ENCODE results near the gene TMEM98.
"Not testable (repeated sequence)": the region's sequence is repeated elsewhere in the genome, so short reads cannot be mapped to it uniquely, and the experiment has no call there.

Gene TMEM98

GRCh38 chr17:32944248-32945020, 16.5 kb downstream of the TMEM98 start:
- DNase-seq: no peak

DNA sequence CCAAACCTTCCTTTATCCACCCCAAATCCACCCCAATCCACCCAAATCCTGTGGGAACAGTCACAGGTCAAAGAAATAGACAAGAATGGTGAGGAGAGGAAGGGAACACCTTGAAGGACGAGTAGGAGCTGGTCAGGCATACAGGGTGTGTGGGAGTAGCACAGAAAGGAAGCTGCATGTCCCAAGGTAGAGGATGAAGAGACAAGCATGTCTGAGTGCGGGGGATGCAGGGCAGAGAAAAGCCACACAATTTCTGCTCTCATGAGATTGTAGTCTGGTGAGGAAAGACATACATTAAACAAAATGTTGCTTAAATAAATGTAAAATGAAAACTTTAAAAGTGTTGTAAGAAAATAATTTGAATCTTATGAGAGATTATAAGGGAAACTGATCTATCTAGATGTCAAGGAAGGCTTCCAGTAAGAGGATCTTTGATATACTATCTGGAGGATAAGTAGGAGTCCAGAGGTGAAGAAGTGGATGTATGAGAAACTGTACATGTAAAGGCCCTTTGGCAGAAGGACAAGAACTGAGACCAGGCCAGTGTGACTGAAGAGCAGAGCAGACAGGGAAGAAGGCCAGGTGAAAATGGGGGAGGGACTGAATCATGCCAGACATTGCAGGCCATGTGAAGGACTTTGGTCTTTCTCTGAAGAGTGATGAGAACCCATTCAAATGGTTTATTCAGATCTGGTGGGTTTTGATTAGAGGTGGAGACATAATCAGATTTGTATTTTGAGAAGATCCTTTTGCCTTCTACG, 18.6 kb downstream of the TMEM98 start:
- DNase-seq: no peak

- no peak for DNase-seq
Observed at GRCh38 chr17:32947736-32948135, 19.8 kb downstream of the TMEM98 start.

- DNase-seq: no peak
Observed at GRCh38 chr17:32949181-32949580, 21.2 kb downstream of the TMEM98 start.

DNA sequence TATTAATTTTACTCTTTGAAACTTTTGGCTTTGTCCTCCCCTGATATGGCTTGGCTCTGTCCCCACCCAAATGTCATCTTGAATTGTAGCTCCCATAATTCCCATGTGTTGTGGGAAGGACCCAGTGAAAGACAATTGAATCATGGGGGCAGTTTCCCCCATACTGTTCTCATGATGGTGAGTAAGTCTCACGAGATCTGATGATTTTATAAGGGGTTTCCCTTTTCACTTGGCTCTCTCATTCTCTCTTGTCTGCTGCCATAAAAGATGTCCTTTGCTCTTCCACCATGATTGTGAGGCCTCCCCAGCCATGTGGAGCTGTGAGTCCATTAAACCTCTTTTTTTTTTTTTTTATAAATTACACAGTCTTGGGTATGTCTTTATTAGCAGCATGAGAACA, 24.5 kb downstream of the TMEM98 start:
- not testable (repeated sequence) for DNase-seq

DNA sequence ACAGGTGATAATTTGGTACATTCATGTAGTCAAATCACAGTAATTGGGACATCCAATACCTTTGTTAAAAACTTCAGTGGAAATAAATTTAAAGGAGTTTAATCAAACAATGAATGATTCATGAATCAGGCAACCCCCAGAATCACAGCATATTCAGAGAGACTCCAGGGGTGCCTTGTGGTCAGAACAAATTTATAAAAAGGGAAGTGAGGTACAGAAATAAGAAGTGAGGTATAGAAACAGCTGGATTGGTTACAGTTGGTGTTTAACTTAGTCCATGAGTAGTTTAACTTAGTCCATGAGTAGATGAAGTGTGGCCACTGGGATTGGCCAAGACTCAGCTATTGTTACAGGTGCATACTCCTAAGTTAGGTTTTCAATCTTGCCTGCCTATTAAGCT, 25.1 kb downstream of the TMEM98 start:
- DNase-seq: no peak

DNA sequence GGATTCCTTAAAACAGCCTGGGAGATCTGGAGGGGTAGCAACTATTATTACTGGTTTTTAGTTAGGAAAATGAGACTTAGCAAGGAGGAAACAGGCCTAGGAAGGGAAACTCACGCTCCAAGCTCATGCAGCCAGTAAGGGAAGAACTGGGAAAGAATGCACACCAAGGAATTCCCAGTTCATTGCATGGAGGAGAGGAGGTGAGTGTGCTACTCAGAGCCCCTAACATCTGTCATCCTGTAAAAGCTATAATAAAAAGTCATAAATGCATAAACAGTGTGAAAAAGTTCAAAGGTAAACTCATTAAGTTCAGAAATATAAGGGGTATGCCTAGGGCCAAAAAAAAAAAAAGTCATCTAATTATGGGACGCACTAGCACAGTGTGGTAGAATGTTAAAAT, 25.9 kb downstream of the TMEM98 start:
- no peak for DNase-seq

- no peak for DNase-seq
Observed at GRCh38 chr17:32954477-32954876, 26.5 kb downstream of the TMEM98 start.

- no peak for DNase-seq
Observed at GRCh38 chr17:32955155-32955554, 27.2 kb downstream of the TMEM98 start.

GRCh38 chr17:32956240-32956970, 28.5 kb downstream of the TMEM98 start:
- no peak for DNase-seq

- DNase-seq: no peak
Observed at GRCh38 chr17:32958418-32958817, 30.5 kb downstream of the TMEM98 start.

DNA sequence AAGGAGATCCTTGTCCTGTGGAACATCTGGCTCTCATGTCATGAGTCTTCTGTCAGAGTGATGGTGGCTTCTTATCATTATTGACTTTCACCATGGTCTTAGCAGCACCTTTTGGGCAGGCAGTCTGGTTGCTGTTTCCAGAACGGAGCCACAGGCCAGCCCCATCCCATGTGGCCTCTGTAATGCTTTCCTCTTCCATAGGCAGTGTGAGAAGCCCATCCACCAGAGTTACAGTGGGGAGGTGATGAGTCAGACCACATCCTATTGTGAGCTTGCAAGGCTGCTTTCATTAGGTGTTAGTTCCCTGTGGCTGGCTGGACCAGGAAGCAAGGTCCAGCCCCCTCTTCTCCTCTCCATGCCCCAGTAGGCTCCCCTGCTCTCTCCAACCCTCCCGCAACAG, 32.9 kb downstream of the TMEM98 start:
- DNase-seq: no peak

DNA sequence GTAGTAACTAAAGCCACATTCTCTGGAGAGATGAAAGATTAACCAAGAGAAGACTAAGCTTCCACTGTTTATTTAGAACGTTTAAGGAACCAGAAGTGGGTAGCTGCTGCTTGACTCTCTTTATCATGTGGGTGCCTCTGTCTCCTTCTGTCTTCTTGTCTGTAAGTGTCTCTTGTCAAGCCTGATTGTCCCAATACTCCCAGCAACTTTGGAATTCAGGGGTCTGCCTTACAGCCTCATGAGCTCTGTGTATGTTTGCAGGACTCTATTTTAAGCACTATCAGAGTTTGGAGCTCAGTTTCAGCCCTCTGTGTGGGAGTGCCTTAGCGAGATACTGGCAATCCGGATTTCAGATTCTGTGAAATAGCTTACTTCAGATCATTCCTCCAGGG, 34.4 kb downstream of the TMEM98 start:
- DNase-seq: no peak

- no peak for DNase-seq
Observed at GRCh38 chr17:32964541-32964940, 36.6 kb downstream of the TMEM98 start.

DNA sequence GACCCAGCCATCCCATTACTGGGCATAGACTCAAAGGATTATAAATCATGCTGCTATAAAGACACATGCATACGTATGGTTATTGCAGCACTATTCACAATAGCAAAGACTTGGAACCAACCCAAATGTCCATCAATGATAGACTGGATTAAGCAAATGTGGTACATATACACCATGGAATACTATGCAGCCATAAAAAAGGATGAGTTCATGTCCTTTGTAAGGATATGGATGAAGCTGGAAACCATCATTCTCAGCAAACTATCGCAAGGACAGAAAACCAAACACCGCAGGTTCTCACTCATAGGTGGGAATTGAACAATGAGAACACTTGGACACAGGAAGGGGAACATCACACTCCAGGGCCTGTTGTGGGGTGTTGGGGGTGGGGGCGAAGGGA, 41.3 kb downstream of the TMEM98 start:
- DNase-seq: not testable (repeated sequence)

- DNase-seq: no peak
Observed at GRCh38 chr17:32970281-32970680, 42.3 kb downstream of the TMEM98 start.

GRCh38 chr17:32971171-32971570, 43.2 kb downstream of the TMEM98 start:
- no peak for DNase-seq

DNA sequence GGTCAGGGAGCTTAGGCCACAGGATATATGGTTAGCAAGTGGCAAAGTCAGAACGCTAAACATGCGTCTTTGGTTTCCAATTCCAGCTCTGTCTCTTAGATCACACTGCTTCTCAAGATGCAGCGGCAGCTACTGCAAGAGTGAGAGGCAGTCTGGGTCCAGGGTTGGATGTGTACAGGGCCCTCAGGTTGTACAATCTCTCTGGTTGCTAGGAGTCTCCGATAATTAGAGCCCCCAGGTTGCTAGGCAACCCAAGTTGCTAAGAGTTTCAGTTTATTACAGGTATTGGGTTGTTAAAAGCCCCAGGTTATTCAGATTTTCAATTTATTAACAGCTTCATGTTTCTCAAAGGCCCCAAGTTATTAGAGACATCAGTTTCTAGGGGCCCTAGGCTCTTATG, 48.2 kb downstream of the TMEM98 start:
- DNase-seq: no peak

DNA sequence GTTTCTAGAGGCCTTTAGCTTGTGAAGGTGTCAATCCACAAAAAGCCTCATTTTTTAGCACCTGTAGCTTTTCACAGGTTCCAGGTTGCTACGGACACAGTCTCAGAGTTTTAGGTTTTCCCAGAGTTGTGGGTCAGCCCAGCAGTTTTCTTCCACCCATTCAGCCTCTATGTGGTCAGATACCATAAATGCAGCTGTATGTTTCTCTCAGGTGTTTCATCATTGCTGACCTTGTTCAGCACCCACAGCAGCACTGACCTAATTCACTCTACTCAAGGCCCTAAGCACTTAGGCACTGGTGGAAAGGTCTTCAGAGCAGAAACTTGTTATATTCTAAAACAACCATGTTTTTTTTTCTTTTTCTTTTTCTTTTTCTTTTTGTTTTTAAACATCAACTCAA, 48.7 kb downstream of the TMEM98 start:
- DNase-seq: no peak

DNA sequence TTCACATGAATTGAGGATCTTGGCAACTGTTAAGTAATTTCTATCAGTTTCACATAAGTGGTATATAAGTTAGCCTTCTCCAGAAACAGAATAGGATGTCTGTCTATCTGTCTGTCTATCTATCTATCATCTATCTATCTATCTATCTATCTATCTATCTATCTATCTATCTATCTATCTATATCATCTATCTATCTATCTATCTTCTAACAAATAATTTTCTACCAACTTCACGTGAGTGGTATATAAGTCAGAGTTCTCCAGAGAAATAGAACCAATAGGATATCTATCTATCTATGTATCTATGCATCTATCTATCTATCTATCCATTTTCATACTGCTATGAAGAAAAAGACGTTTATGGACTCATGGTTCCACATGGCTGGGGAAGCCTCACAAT, 52.3 kb downstream of the TMEM98 start:
- DNase-seq: no peak

DNA sequence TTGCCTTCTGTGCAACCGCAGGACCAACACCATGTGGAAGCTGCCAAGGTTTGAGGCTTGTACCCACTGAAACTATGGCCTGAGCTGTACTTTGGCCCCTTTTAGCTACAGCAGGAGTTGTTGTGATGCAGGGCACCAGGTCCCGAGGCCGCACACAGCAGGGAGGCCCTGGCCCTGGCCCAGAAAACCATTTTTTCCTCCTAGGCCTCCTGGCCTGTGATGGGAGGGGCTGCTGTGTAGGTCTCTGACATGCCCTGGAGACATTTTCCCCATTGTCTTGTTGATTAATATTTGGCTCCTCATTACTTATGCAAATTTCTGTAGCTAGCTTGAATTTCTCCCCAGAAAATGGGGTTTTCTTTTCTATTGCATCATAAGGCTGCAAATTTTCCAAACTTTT, 53.7 kb downstream of the TMEM98 start:
- DNase-seq: not testable (repeated sequence)

- no peak for DNase-seq
Observed at GRCh38 chr17:32985050-32985756, 57.2 kb downstream of the TMEM98 start.

- not testable (repeated sequence) for DNase-seq
Observed at GRCh38 chr17:32987453-32987805, 59.5 kb downstream of the TMEM98 start.

Measured in activated naive CD4-positive, alpha-beta T cell (primary cell).